ENCODE data around the gene RNF32.
"Not testable (repeated sequence)": the region's sequence is repeated elsewhere in the genome, so short reads cannot be mapped to it uniquely, and the experiment has no call there.

Gene RNF32

GRCh38 chr7:156642306-156643045 is 1.9 kb downstream of the RNF32 start:
- DNase-seq (ENCODE audit: low spot score) = no peak

DNA sequence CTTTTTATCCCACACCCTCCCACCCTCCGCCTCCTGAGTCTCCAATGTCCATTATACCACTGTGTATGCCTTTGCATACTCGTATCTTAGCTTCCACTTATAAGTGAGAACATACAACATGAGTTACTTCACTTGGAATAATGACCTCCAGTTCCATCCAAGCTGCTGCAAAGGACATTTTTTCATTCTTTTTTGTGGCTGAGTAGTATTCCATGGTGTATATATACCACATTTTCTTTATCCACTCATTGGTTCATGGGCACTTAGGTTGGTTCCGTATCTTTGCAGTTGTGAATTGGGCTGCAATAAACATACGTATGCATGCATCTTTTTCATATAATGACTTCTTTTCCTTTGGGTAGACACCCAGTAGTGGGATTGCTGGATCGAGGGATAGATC is 6.8 kb downstream of the RNF32 start:
- not testable (repeated sequence) for DNase-seq (ENCODE audit: low spot score)

DNA sequence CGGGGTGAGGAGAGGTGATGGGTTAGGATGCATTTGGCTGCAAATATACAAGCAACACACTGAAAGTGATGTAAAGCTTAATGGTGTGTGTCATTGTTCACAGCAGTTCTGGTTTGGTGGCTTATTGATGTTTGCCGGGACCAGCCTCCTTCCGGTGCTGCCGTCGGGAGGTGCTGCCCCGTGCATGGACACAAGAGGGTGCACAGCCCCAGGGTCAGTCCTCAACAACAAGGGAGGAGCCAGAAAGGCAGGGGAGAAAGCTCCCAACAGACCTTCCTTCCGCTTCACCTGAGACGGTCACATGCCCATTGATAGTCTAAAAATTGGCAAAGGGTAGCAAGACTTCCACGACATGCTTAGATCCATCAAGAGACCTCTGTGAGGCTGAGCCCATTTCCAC is 9.5 kb downstream of the RNF32 start:
- DNase-seq (ENCODE audit: low spot score) = no peak

DNA sequence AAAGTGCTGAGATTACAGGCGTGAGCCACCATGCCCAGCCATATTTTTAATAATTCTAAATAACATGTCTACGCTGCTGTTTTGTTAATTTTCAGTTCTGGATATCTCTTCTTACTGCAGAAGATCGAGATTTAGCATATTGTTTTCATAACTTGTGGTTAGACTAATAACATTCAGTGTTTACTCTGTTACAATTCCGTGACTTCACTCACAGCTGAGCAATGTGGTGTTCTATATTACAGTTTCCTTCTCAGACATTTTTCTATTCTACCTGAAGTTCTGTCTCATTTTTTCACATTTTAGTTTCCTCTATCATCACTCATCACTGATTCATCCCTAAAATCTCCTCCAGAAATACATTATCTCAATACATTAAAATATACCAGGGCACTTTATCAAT is 10.9 kb downstream of the RNF32 start:
- DNase-seq (ENCODE audit: low spot score) = no peak

DNA sequence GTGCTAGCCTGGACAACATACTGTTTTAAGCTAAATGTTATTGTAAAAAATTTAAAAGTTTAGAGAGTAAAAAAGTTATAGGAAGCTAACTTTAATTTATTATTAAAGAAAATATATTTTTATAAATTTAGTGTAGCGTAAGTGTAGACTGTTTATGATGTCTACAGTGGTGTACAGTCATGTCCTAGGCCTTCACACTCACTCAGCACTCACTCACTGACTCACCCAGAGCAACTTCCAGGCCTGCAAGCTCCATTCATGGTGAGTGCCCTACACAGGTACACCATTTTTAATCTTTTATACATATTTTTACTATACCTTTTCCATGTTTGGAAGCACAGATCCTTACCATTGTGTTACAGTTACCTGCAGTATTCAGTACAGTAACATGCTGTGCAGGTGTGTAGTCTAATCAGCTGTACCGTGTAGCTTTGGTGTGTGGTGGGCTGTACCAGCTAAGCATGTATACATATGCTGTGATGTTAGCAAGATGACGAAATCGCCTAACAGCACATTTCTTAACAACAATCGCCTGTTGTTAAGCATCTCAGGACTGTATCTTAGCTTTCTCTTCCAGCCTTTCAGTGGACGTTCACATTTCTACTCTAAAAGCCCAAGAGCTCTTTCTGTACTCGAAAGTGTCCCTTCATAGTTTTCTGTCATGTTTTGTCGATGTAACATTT is 12.5 kb downstream of the RNF32 start:
- DNase-seq (ENCODE audit: low spot score) = no peak

- DNase-seq (ENCODE audit: low spot score) = no peak
Measured at GRCh38 chr7:156654511-156655234, 14.1 kb downstream of the RNF32 start.

DNA sequence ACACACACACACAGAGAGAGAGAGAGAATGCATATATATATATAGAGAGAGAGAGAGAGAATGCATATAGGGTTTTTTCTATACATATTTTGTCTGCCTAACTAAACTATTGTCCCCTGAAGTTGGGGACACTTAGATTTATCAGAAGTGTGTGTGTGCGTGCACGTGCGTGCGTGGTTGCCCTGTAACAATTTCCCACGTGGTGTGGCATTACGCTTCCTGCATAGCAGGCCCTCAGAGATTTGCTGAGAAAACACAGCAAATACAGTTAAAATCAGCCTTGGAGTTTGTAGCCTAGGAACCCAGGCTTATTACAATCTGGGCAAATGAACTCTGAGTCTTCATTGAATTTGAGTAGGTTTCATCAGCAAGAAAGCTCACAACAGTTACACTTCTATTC is 14.7 kb downstream of the RNF32 start:
- DNase-seq (ENCODE audit: low spot score) = no peak

GRCh38 chr7:156655983-156656382 is 15.4 kb downstream of the RNF32 start:
- no peak for DNase-seq (ENCODE audit: low spot score)

- DNase-seq (ENCODE audit: low spot score) = no peak
Measured at GRCh38 chr7:156656598-156656997, 16.0 kb downstream of the RNF32 start.

- no peak for DNase-seq (ENCODE audit: low spot score)
Measured at GRCh38 chr7:156657681-156658080, 17.1 kb downstream of the RNF32 start.

GRCh38 chr7:156659203-156659602 is 18.6 kb downstream of the RNF32 start:
- DNase-seq (ENCODE audit: low spot score) = no peak

DNA sequence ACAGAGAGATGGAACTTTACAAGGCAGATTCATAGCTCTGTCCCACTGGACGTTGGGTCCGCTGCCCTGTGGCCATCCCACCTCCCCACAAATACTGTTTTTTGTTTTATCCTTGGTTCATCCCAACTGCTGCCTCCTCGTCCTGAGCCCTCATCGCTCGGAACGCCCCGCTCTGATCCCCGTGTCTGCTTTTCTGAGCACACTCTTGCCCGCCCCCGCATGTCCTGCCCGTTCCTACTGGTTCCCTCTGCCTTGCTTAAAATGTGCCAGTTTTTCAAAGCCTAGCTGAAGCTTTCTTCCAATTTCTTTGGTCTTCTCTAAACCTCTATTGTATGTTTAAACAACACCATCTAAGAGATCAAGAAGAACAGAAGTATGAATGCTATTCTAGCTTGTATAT is 19.4 kb downstream of the RNF32 start:
- no peak for DNase-seq (ENCODE audit: low spot score)

GRCh38 chr7:156661637-156662036 is 21.1 kb downstream of the RNF32 start:
- no peak for DNase-seq (ENCODE audit: low spot score)

GRCh38 chr7:156662277-156662676 is 21.7 kb downstream of the RNF32 start:
- no peak for DNase-seq (ENCODE audit: low spot score)

DNA sequence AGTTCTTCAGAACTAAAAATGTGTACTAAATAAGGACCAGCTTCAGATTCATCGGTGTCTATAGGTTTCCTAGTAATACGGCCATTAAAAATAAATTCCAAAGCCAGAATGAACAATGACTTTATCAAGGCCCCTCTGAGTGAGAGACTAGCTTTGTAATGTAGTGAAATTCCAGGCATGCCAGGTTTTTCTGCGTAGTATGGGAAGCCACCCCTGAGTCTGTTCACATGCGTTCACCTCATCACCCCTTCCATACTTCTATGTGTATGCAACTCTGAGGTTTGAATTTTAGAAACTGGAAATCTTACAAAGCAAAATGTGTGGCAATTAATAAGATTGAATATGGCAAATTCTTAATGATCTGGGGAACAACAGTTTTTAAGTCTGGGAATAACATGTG is 24.5 kb downstream of the RNF32 start:
- no peak for DNase-seq (ENCODE audit: low spot score)

DNA sequence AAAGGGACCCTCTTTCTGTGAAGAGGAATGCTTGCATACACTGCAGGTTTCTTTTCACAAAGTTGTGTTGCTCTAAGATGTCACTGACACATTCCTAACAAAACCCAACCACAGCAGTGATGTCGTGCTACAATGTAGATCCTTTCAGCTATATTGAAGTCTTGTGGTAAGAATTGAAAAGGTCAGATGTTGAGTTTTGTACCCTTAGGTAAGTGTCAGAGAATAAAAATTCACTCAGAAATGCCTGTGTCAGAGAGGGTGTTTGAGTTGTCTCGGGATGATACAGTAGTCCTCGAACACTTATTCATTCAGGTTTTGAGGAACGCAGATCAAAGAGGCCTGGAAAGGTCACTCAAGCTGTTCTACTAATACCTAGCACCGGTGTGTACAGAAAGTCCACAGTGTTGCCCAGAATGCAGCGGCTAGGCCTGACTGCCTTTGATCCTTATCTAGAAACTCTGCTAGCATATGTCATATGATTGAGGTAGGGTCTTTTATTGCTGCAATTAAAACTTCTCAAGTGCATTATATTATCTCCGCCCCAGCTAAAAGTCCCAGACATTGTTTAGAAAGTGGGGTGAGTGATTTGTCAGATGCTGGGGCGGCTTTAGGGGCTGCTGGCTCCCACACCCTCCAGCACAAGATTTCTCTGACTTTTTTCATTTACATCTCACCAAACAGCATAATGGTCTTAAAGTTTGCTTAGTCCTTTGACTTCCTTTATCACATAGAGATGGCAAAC is 26.0 kb downstream of the RNF32 start:
- DNase-seq (ENCODE audit: low spot score) = no peak

- DNase-seq (ENCODE audit: low spot score) = no peak
Measured at GRCh38 chr7:156667110-156667426, 26.5 kb downstream of the RNF32 start.

- DNase-seq (ENCODE audit: low spot score) = no peak
Measured at GRCh38 chr7:156668130-156668741, 27.7 kb downstream of the RNF32 start.

DNA sequence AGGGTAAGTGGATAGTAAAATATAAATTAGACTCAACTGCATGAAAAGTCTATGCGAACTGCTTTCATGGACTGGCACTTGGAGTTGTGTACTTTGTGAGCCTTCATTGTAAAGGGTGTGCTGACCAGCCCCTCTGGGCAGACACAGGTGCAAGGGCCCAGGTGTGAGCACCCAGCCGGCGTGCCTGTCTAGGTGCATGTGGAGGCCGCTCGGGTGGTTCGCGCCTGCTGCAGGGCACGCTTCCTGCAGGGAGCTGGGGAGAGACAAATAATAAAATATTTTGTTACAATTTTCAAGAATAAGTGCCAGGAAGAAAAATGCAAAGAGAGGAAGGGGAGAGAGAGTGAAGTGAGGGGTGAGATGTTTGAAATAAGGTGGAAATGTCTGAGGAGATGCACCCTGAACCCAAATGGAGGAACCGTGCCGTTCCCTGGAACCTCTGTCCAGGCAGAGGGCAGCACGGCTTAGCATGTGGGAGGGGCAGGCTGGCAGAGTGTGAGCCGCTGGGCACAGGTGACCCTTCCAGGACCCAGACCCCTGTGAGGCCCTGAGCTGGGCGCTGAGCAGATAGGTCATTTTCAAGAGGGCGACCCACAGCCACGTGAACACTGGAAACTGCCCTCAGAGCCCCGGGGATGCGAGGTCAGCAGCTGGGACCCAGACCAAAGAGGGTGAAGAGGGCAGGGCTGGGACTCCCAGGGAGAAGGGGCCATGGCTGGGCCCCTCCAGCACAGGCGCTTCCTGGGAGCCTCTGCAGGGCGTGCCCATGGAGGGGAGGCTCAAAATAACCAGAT is 28.7 kb downstream of the RNF32 start:
- no peak for DNase-seq (ENCODE audit: low spot score)

DNA sequence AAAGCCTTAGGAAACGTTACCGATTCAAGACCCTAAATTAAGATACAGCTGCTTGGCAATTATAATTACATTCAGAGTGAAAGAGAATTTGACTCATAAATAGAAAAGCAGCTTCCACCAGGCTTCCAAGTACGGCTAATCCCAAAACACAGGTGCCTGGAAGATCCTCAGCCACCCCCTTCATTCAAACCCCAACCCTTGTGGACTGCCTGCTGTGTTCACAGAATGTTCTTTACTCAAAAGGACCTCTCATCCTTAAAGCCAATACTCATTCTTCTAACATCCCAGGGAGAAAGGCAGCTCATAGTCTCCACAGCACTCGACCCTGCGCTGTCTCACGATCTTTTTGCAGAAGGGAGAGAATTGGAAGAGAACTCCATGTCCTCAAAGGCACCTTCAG is 32.9 kb downstream of the RNF32 start:
- no peak for DNase-seq (ENCODE audit: low spot score)

DNA sequence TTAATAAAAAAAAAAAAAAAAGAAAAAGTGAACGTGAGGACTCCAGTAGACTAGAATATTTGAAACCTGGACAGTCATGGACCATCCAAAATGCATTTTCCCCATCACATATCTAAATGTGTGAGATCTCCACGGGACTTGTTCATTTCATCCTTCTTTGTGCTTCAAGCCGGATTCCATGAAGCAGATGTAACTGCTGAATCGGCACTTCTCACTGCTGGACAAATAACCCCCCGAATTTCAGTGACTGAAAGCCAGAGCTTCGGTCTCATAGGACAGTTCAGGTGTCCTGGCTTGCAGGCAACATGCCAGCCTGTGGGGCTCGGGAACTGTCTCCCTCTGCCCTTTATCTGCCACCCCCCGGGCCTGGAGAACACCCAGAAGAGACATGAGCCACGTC is 33.3 kb downstream of the RNF32 start:
- DNase-seq (ENCODE audit: low spot score) = no peak
